ENCODE measurements around the gene ZFAND2B. TPM values are rescaled to one million over a fixed set of nuclear protein-coding genes. Genes with fewer than 3 reads are reported as not detected.

The ZFAND2B gene
- total and polyA plus RNA-seq, 2 experiments from 2014 or later, result 16.3 to 30.0 TPM

- TF ChIP-seq ZNF462 (CRISPR knock-in tag; IDR thresholded peaks at IDR 0.05), result no peak
- TF ChIP-seq JUNB (IDR thresholded peaks at IDR 0.05; ENCODE audit: unreplicated experiment), result no peak
- TF ChIP-seq NANOG (IDR thresholded peaks at IDR 0.05; ENCODE audit: borderline replicate concordance), result no peak
- TF ChIP-seq REST (IDR thresholded peaks at IDR 0.05; ENCODE audit: unreplicated experiment), result no peak
Observed at GRCh38 chr2:219210886-219211362, 4.3 kb downstream of the ZFAND2B start (continued).

GRCh38 chr2:219213026-219213415, 6.4 kb downstream of the ZFAND2B start:
- Mint-ChIP-seq H3K27ac (no peak overlapping the region), H3K4me3 (no peak overlapping the region), H3K36me3 (ENCODE audit: low read depth) (peaks cover 62% of the 10 kb centered on the region), H3K27me3 (ENCODE audit: insufficient read depth, low read depth, poor library complexity) (peaks cover 10% of the 10 kb centered on the region), H3K9me3 (no peaks in the 10 kb centered on the region), H3K4me1 (peaks cover 18% of the 10 kb centered on the region)
- H2AFZ ChIP-seq, result no peak overlapping the region
- no peaks in the 10 kb centered on the region for H3K27me3 ChIP-seq (ENCODE audit: insufficient read depth)
- no peaks in the 10 kb centered on the region for H3K79me2 ChIP-seq (replicated peaks; ENCODE audit: insufficient read depth)
- H3K4me1 ChIP-seq (ENCODE audit: insufficient read depth), result peaks cover 11% of the 10 kb centered on the region
- no peaks in the 10 kb centered on the region for H4K20me1 ChIP-seq (replicated peaks; ENCODE audit: insufficient read depth)
- no peak for DNase-seq (ENCODE audit: low spot score)
- no peak overlapping the region for H3K4me3 ChIP-seq
- ATAC-seq, result no peak
- no peak overlapping the region for H3K27ac ChIP-seq (ENCODE audit: low read depth)
- H3K4me2 ChIP-seq, result no peak overlapping the region
- no peaks in the 10 kb centered on the region for H3F3A ChIP-seq (replicated peaks; ENCODE audit: low read depth)
- H3K9me2 ChIP-seq (ENCODE audit: insufficient read depth), result no peaks in the 10 kb centered on the region
- H3K36me3 ChIP-seq (ENCODE audit: insufficient read depth), result no peaks in the 10 kb centered on the region; the same call in 1 of the 2 replicates
- TF ChIP-seq STAT1 (IDR thresholded peaks at IDR 0.05; ENCODE audit: unreplicated experiment), result no peak
- TF ChIP-seq NANOG (IDR thresholded peaks at IDR 0.05; ENCODE audit: borderline replicate concordance), result no peak
- no peak for TF ChIP-seq ETS1 (IDR thresholded peaks at IDR 0.05)
- no peak for TF ChIP-seq ZNF114 (CRISPR knock-in tag; IDR thresholded peaks at IDR 0.05)
- TF ChIP-seq ZNF331 (CRISPR knock-in tag; IDR thresholded peaks at IDR 0.05; ENCODE audit: low read depth), result no peak
- TF ChIP-seq POLR2AphosphoS5 (IDR thresholded peaks at IDR 0.05; ENCODE audit: low read depth), result no peak
- TF ChIP-seq CREB1 (CRISPR knock-in tag; IDR thresholded peaks at IDR 0.05; ENCODE audit: low read depth), result no peak
- no peak for TF ChIP-seq EZH2 (IDR thresholded peaks at IDR 0.05; ENCODE audit: low read depth, unreplicated experiment)

All from GM23338 (cell line).